GM18861 (cell line): ENCODE results near the gene TRIM37.
"Not testable (repeated sequence)": the region's sequence is repeated elsewhere in the genome, so short reads cannot be mapped to it uniquely, and the experiment has no call there.

ENCODE experiments used
- ATAC-seq: cut with Tn5 transposase; IDR thresholded peaks from one replicate; pipeline ENCODE4 v1.9.1; 2021; ENCODE audit not compliant: unreplicated experiment

TRIM37 gene

DNA sequence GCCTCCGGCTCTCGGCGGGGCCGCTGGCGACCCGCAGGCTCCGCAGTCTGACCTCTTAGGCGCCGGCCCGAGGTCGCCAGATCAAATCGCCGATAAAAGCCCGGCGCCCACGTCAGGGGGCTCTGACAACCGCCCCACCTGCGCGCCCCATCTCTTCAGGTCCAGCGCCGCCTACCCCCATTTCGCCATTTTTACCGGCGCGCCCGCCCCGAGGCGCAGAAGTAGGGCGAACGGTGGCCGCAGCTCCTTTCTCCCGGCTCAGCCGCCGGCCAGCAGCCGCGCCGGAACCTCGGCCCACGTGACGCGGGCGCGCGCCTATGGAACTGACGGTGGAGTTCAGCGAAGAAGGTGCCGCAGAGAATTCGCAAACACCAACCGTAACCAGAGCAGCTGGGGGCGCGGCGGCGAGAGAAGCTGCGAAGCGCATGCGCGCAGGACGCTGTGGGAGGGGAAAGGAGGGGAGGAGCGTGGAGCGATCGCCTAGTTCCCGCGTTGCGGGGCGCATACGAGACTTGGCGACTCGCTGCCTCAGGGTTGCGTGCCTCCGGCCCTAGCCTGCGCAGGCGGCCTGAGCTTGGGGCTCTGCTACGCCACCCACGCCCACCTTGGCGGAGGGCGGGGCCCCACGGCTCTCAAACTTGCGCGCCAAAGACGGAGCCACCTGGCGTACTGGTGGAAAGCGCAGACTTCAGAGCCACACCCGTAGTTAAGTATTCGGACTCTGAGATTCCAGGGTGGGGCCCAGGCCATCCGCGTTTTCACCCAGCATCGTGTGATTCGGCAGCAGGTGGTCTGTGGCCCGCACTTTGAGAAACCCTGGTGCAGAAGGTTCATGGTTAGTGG, at the start of gene TRIM37:
TSS of gene TRIM37 (minus strand) at position 418 of the 843 bp plus-strand sequence. CDS start 419 bp downstream, outside the sequence.
- peak; percentile 91 for ATAC-seq

GRCh38 chr17:59155439-59156177, 48.9 kb upstream of the TRIM37 start, which contains the start of gene PRR11:
TSS of gene PRR11 (plus strand) at chr17:59155746. CDS start at chr17:59169753, 14,007 bp downstream.
- ATAC-seq: peak; percentile 85

DNA sequence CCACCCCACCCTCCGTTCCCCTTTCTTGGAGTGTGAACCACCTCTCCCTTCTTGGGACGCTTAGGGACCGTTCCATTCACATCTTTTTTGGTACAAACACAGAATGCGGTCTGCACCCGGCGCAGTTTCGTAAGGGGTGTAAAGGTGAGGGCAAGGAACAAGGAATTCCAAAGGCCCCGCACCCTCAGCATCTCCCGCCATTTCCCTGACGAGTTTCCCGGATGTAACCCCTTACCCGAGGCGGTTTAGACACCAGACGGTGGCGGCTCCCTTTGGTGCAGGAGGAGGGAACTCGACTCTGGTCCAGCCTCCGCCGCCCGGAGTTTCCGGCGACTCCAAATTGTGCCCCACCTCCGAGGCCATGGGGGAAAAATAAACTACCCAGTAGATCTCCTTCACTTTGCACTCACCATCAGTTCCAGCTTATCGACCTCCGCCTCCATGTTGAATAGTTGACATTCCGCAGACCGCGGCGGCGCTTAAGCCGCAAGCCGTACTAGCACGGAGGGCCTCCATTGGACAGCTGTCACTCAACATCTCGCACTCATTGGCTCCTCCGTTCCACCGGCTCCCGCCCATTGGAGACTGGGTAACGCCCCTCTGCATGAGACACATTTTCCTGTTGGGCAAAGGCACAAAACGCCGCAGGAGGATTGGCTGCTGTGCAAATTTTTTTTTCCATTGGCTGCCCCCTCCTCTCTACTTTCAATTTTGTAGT, 48.2 kb upstream of the TRIM37 start, which contains the start of gene SKA2:
TSS of gene SKA2 (minus strand) at position 466 of the 718 bp plus-strand sequence. CDS start at position 443, 23 bp downstream.
- ATAC-seq: peak; percentile 62

- ATAC-seq: no peak
Measured at GRCh38 chr17:59154292-59154720, 47.6 kb upstream of the TRIM37 start.

- ATAC-seq: no peak
Measured at GRCh38 chr17:59152925-59153324, 46.2 kb upstream of the TRIM37 start.

DNA sequence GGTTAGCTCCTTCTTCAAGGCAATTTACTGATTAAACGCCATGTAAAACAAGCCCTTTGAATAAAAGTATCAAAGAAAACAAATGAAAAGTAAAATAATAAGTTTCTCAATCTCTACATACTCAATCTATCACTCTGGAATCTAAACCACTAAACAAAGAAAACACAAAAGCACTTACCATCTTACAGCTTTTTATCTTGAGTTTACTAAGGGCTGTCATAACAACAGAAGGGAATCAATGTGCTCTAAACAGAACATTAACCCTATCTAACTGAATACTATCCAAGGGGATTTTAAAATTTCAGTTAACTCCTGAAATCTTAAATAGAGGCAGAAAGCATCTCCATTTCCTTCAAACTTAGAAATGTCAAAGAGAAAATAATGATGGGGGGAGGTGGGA, 44.9 kb upstream of the TRIM37 start:
- no peak for ATAC-seq

DNA sequence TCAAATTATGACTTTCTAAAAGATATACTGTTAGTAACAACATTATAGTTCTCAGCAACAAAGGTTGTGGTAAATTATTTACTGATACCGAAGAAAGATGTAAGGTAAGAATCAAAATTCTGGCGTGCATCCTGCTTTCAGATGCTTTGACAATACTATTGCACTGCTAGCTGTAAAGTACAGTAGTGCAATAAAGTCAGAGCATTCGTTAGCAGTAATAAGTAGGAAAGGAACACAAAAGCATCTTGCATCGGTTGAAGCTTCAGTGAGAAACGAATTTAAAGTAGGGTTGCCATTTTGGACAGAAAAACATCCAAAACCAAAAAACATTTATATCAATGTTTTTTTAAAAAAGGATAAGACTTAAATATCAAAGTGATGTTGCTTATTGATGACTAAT, 44.3 kb upstream of the TRIM37 start:
- no peak for ATAC-seq

DNA sequence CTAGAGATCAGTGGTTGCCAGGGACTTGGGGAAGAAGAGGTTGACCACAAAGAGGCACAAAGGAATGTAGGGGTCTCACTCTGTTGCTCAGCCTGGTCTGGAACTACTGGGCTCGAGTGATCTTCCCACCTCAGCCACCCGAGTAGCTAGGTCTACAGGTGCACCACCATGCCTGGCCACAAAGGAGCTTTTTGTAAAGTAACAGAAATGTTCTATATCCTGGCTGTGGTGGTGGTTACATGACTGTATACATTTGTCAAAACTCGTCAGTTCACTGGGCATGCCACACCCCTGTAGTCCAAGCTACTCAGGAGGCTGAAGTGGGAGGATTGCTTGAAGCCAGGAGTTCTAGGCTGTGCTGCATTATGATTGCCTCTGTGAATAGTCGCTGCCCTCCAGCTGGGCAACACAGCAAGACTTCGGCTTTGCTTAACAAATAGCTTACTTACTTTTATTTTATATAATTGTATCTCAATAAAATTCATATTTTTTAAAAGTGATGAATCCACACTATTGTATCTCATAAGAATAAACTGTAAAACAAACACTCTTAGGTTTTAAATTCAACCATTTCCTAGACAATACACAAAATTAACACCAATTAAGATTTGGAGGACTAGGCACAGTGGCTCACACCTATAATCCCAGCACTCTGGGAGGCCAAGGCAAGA, 43.3 kb upstream of the TRIM37 start:
- ATAC-seq: no peak

GRCh38 chr17:59149051-59149450, 42.4 kb upstream of the TRIM37 start:
- no peak for ATAC-seq

- no peak for ATAC-seq
Measured at GRCh38 chr17:59145571-59146096, 39.0 kb upstream of the TRIM37 start.

DNA sequence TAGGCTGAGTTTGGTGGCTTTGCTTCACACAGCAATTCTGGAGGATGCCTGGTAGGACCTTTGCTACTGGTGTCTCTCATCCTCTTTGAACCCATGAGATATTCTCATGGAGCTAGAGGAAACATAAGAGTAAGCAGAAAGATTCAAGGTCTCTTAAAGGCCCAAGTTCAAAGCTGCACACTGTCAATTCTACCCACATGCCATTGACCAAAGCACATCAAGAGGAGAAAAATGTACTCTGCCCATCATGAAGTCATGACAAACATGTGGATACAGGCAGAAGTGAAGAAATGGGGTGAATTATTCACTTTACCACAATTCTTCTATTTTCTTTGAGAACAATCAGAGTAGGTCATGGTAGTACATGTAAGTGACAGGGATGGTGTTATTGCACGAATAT, 35.2 kb upstream of the TRIM37 start:
- no peak for ATAC-seq

DNA sequence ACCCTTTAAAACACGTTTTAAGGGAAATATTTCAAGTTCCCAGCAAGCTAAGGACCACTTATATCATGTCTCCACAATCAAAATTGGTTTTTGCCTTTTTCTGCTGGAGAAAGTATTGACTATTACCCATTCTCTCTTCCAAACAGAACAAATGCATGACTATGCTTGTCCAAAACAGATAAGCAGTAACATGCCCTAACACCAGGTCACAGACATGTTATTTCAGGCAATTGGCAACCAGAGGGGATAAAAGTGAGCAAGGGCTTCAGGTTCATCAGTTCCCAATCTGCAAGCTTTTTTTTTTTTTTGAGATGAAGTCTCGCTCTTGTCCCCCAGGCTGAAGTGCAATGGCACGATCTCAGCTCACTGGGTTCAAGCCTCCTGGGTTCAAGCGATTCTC, 33.3 kb upstream of the TRIM37 start:
- no peak for ATAC-seq

DNA sequence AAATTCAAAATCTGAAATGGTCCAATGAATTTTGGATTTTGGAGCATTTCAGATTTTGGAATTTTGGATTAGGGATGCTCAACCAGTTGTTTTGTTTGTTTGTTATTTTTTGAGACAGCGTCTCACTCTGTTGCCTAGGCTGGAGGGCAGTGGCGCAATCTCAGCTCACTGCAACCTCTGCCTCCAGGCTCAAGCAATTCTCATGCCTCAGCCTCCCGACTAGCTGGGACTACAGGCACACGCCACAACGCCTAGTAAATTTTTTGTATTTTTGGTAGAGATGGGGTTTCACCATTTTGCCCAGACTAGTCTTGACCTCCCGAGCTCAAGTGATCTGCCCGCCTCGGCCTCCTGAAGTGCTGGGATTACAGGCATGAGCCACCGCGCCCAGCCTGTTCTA, 31.7 kb upstream of the TRIM37 start:
- not testable (repeated sequence) for ATAC-seq

DNA sequence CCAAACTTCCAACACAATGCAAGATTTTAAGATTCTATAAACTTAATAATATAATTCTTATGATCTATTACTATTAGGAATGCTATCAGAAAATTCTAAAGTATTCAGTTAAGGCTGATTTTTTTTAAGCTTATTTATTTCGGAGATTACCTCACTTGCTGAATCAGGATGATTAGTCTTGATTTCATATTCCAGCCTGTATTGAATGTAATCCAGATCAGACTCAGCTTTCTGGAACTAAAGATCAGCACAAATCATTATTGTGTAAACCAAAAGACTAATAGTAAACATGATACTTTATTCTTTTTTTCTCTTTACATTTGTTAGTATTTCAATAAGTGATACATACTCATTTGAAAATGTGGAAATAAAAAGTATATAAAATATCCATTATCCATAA, 24.5 kb upstream of the TRIM37 start:
- ATAC-seq: no peak

DNA sequence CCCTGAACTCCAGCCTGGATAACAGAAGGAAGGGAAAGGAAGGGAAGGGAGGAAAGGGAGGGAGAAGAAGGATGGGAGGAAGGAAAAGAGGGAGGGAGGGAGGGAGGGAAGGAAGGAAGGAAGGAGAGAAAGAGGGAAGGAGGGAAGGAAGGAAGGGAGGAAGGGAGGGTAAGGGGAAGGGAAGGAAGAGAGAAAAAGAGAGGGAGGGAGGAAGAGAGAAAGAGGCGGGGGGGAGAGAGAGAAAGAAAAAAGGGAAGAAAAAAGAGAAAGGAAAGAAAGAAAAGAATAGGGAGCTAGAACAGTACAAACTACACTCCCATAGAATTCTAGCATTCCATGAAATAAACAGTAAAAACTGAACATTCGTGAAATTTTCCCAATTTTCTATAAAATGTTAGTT, 23.1 kb upstream of the TRIM37 start:
- ATAC-seq: no peak

DNA sequence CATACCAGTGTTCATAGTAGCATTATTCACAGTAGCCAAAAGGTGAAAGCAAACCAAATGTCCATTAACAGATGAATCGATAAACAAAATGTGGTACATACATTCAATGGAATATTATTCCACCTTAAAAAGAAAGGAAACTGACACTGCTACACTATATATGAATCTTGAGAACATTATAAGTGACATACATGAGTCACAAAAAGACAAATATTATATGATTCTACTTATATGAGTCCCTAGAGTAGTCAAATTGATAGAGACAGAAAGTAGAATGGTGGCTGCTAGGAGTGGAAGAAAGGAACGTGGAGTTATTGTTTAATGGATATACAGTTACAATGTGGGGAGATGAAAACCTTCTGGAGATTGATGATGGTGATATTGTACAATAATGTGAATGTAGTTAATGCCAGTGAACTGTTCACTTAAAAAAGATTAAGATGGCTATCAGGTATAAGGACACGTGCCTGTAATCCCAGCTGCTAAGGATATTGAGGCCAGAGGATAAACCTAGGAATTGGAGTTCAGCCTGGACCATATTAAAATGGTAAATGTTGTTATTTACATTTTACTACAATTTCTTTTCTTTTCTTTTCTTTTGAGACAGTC, 20.2 kb upstream of the TRIM37 start:
- ATAC-seq: no peak

DNA sequence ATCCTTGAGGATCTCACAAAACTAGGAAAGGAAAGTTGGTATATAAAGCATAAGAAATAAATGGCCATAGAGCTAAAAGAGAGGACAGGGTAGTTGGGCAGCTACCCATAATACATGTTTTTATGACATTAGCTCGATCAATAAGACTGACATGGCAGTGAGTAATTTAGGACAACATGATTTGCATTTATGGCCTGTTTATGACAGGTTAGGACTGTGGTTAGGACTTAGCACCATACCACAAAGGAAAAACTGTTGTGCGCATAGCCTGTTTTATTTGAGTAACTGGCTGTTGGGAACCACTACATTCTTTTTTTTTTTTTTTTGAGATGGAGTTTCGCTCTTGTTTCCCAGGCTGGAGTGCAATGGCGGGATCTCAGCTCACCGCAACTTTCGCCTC, 18.0 kb upstream of the TRIM37 start:
- ATAC-seq: peak; percentile 43

GRCh38 chr17:59121901-59122480, 15.3 kb upstream of the TRIM37 start:
- ATAC-seq: no peak

- ATAC-seq: no peak
Measured at GRCh38 chr17:59115474-59115873, 8.8 kb upstream of the TRIM37 start.

DNA sequence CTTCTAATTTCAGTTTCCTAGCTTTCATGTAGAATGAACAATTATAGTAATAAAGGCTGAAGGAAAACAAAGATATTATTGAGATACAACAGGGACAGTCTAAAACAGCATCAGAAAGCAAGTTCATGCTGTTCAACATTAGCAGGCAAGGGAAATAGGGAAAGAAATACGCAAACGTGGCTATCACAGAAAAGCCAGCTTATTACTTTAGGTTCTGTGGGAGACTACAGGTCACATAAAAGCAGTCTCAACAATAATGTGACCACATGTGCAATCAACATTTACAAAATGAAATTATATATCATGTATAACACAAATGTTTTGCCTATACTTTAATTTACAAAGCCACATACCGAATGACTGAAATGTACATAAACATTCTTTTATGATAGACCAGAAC, 4.9 kb upstream of the TRIM37 start:
- ATAC-seq: no peak
